PC-3 (cell line): ENCODE results near the gene DYNLL1. TPM values are rescaled to one million over a fixed set of nuclear protein-coding genes. Genes with fewer than 3 reads are reported as not detected.

Experiments used
- ATAC-seq: fragments of 200-7000 bp; cut with Tn5 transposase; 2 replicates; pipeline ENCODE4 v1.9.1; 2020; ENCODE audit warnings: mild to moderate bottlenecking, moderate library complexity
- BruUV-seq: library from RNA; stranded (reverse); fragments of 400-500 nt; replicated peaks from 2 replicates; lab custom pipeline; 2021; lab: Mats Ljungman, UMichigan
- CTCF ChIA-PET: fragments of 300-600 bp; sonication (Branson Sonifier 250); formaldehyde crosslinking; loops from one replicate; lab custom pipeline; 2022; ENCODE audit warnings: antibody characterized with exemption; lab: Charles Lee
- POLR2A ChIA-PET: fragments of 300-600 bp; sonication (Branson Sonifier 250); formaldehyde crosslinking; loops from one replicate; lab custom pipeline; 2022; ENCODE audit warnings: antibody characterized with exemption; ENCODE audit not compliant: unreplicated experiment; lab: Charles Lee
- DNase-seq: peaks from one replicate; pipeline ENCODE4 v3.0.0-alpha.2; 2015
- H2AFZ ChIP-seq: fragments of 300-600 bp; sonication (generic); 2 replicates; pipeline ENCODE4 v1.6.0; 2016; ENCODE audit warnings: antibody characterized with exemption, low read length
- H3F3A ChIP-seq: fragments of 300-600 bp; sonication (generic); one replicate; pipeline ENCODE4 v1.6.0; 2017; ENCODE audit warnings: antibody characterized with exemption, low read length, control low read depth, mild to moderate bottlenecking; ENCODE audit not compliant: unreplicated experiment
- H3K27ac ChIP-seq: fragments of 300-600 bp; sonication (generic); 2 replicates; pipeline ENCODE4 v1.5.1; 2016; ENCODE audit warnings: mild to moderate bottlenecking, low read length
- H3K27me3 ChIP-seq: fragments of 300-600 bp; sonication (generic); 2 replicates; pipeline ENCODE4 v1.6.1; 2016; ENCODE audit warnings: low read length, mixed read lengths
- H3K36me3 ChIP-seq: fragments of 300-600 bp; sonication (generic); 2 replicates; pipeline ENCODE4 v1.6.1; 2016; ENCODE audit warnings: low read depth, mixed run types, low read length, mixed read lengths
- H3K4me1 ChIP-seq: fragments of 300-600 bp; sonication (generic); 2 replicates; pipeline ENCODE4 v1.5.1; 2016; ENCODE audit warnings: low read length; ENCODE audit not compliant: insufficient read depth
- H3K4me2 ChIP-seq: fragments of 300-600 bp; sonication (generic); 2 replicates; pipeline ENCODE4 v1.6.0; 2016; ENCODE audit warnings: low read length
- H3K4me3 ChIP-seq: fragments of 300-600 bp; sonication (generic); 2 replicates; pipeline ENCODE4 v1.5.1; 2016; ENCODE audit warnings: mild to moderate bottlenecking, low read length, mixed read lengths
- H3K79me2 ChIP-seq: fragments of 300-600 bp; sonication (generic); 2 replicates; pipeline ENCODE4 v1.6.1; 2017; ENCODE audit warnings: low read length, mixed read lengths
- H3K9ac ChIP-seq: fragments of 300-600 bp; sonication (generic); 2 replicates; pipeline ENCODE4 v1.6.0; 2016; ENCODE audit warnings: mild to moderate bottlenecking, low read length
- H3K9me2 ChIP-seq: fragments of 300-600 bp; sonication (generic); replicated peaks from 2 replicates; pipeline ENCODE4 v1.6.1; 2016; ENCODE audit warnings: mixed run types, low read length, mixed read lengths
- H3K9me3 ChIP-seq: fragments of 300-600 bp; sonication (generic); 2 replicates; pipeline ENCODE4 v1.6.1; 2016; ENCODE audit warnings: low read length, mixed read lengths
- H4K20me1 ChIP-seq: fragments of 300-600 bp; sonication (generic); 2 replicates; pipeline ENCODE4 v1.6.1; 2016; ENCODE audit warnings: low read length, mixed read lengths
- EZH2 ChIP-seq: fragments of 300-600 bp; sonication (generic); IDR thresholded peaks from one replicate; pipeline ENCODE4 v1.6.1; 2017; ENCODE audit warnings: antibody characterized with exemption, mild to moderate bottlenecking, low read length; ENCODE audit not compliant: unreplicated experiment
- EZH2phosphoT487 ChIP-seq: fragments of 300-600 bp; sonication (generic); IDR thresholded peaks from 2 replicates; pipeline ENCODE4 v1.6.1; 2018; ENCODE audit warnings: mild to moderate bottlenecking, antibody characterized with exemption, low read length, borderline replicate concordance
- intact Hi-C: fragments of 100-400 bp; cut with micrococcal nuclease; formaldehyde crosslinking; loops from 2 replicates; pipeline ENCODE4 v1.9.0; 2023
- total RNA-seq: library from RNA; depleted of rRNA; stranded (reverse); fragments of >200 nt; gene quantifications from 2 replicates; pipeline ENCODE4 v1.2.3, GENCODE V29; 2014
- TF ChIP-seq, protein P1 (sequence below): fragments of 300-600 bp; sonication (generic); conservative IDR thresholded peaks from 2 replicates; pipeline ENCODE4 v1.5.1; 2017; ENCODE audit warnings: antibody characterized with exemption, low read depth, mild to moderate bottlenecking, low read length

DYNLL1 gene
- total RNA-seq, 1 experiment from 2014 or later: 396 TPM

DNA sequence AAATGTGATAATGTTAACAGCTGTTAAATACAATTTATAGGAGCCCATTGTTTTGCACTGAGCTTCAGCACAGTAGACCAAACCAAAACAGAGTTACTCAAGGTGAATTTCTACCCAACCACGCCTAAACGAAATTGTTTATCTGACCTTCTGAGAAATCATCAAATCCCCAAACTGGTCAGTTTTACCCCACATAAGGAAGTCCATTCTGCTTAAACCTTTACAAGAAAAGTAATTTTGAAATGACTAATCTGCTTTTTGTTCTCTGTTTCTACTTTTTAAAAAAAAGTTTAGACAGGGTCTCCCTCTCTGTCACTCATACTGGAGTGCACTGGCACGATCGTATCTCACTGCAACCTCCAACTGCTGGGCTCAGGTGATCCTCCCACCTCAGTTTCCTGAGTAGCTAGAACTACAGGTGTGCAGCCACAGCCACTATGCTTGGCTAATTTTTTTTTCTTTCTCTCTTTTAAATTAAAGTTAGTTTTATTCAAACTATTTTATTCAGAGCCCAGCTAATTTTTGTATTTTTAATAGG lies 36.9 kb downstream of the DYNLL1 start:
- ATAC-seq: no peak
- peaks cover 26% of the 10 kb centered on the region for H4K20me1 ChIP-seq
- ChIA-PET CTCF (no interaction called here), POLR2A (interaction anchor here (0.8 kb wide), 1 partner anchor 241 kb away, joined by 4 read pairs; no protein-coding TSS in a partner anchor)
- H3F3A ChIP-seq: peaks cover 5% of the 10 kb centered on the region
- no peak for TF ChIP-seq EZH2
- TF ChIP-seq EZH2phosphoT487: no peak
- TF ChIP-seq, protein P1, sequence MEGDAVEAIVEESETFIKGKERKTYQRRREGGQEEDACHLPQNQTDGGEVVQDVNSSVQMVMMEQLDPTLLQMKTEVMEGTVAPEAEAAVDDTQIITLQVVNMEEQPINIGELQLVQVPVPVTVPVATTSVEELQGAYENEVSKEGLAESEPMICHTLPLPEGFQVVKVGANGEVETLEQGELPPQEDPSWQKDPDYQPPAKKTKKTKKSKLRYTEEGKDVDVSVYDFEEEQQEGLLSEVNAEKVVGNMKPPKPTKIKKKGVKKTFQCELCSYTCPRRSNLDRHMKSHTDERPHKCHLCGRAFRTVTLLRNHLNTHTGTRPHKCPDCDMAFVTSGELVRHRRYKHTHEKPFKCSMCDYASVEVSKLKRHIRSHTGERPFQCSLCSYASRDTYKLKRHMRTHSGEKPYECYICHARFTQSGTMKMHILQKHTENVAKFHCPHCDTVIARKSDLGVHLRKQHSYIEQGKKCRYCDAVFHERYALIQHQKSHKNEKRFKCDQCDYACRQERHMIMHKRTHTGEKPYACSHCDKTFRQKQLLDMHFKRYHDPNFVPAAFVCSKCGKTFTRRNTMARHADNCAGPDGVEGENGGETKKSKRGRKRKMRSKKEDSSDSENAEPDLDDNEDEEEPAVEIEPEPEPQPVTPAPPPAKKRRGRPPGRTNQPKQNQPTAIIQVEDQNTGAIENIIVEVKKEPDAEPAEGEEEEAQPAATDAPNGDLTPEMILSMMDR: no peak
- no peak overlapping the region for H3K4me2 ChIP-seq
- no peaks in the 10 kb centered on the region for H3K9me2 ChIP-seq
- peaks cover 4% of the 10 kb centered on the region; the same call in 1 of the 2 replicates for H3K36me3 ChIP-seq
- peaks cover 28% of the 10 kb centered on the region for H3K4me1 ChIP-seq
- no peak overlapping the region for H3K4me3 ChIP-seq
- H3K9ac ChIP-seq: no peak overlapping the region
- BruUV-seq: no TSS peak
- intact Hi-C loops: no loop called here
- no peaks in the 10 kb centered on the region for H3K9me3 ChIP-seq
- no peaks in the 10 kb centered on the region for H3K27me3 ChIP-seq
- no peak overlapping the region for H3K27ac ChIP-seq
- H2AFZ ChIP-seq: no peak overlapping the region
- H3K79me2 ChIP-seq: peaks cover 49% of the 10 kb centered on the region
- DNase-seq: no peak

DNA sequence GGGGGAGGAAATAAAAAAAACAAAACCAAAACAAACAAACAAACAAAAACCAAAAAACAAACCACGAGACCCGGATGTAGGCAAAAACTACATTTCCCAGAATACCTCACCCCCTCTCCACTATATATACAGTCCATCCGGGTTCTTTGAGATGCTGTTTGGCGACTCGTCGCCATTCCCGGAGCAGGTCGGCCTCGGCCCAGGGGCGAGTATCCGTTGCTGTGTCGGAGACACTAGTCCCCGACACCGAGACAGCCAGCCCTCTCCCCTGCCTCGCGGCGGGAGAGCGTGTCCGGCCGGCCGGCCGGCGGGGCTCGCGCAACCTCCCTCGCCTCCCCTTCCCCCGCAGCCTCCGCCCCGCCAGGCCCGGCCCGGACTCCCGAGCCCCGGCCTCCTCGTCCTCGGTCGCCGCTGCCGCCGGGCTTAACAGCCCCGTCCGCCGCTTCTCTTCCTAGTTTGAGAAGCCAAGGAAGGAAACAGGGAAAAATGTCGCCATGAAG lies 38.3 kb downstream of the DYNLL1 start, which contains the start of gene RNF10:
TSS of gene RNF10 (plus strand) at position 154 of the 500 bp plus-strand sequence. CDS start 456 bp downstream, outside the sequence.
- H3K36me3 ChIP-seq: peaks cover 4% of the 10 kb centered on the region; the same call in 1 of the 2 replicates
- DNase-seq (peak; percentile 94), ATAC-seq (peak; percentile 27)
- peak within 1 kb of the TSS; percentile 92 for H3K4me3 ChIP-seq
- H3K9me3 ChIP-seq: no peaks in the 10 kb centered on the region
- CTCF ChIA-PET: no interaction called here
- H3K79me2 ChIP-seq: peaks cover 54% of the 10 kb centered on the region
- POLR2A ChIA-PET: no interaction called here
- H3K9me2 ChIP-seq: no peaks in the 10 kb centered on the region
- H3K4me1 ChIP-seq: peaks cover 36% of the 10 kb centered on the region
- no peaks in the 10 kb centered on the region for H3K27me3 ChIP-seq
- TF ChIP-seq, protein P1: no peak
- TF ChIP-seq EZH2phosphoT487: no peak
- TF ChIP-seq EZH2: no peak
- intact Hi-C loops: loop anchor here (2.0 kb wide), 1 partner anchor 37 kb away; the partner anchor contains the start of gene DYNLL1
- peaks cover 40% of the 10 kb centered on the region for H4K20me1 ChIP-seq
- peak within 1 kb of the TSS; percentile 90 for H3K4me2 ChIP-seq
- BruUV-seq: no TSS peak
- peak within 1 kb of the TSS; percentile 70 for H3K27ac ChIP-seq
- H2AFZ ChIP-seq: peak within 1 kb of the TSS; percentile 87
- peaks cover 18% of the 10 kb centered on the region for H3F3A ChIP-seq
- H3K9ac ChIP-seq: peak within 1 kb of the TSS; percentile 92
